Fibroblast of lung (primary cell): ENCODE data around the gene HPCAL1. TPM values are rescaled to one million over a fixed set of nuclear protein-coding genes. Genes with fewer than 3 reads are reported as not detected.

Experiments
- DNase-seq, 2 donors: peaks; one replicate each; pipeline versions ENCODE4 v3.0.0 to v3.0.0-alpha.2; 2010; ENCODE audit warnings: low read depth in 2 of 2
- H2AFZ ChIP-seq: 2 replicates; pipeline ENCODE4 v1.5.1; 2012; ENCODE audit warnings: low read length, control low read depth, inconsistent platforms
- H3K27ac ChIP-seq: 2 replicates; pipeline ENCODE4 v1.5.1; 2011; ENCODE audit warnings: low read length, control low read depth; ENCODE audit not compliant: insufficient read depth
- H3K27me3 ChIP-seq: 2 replicates; pipeline ENCODE4 v1.5.1; 2011; ENCODE audit warnings: mild to moderate bottlenecking, low read length; ENCODE audit not compliant: control insufficient read depth, insufficient read depth
- H3K36me3 ChIP-seq: 2 replicates; pipeline ENCODE4 v1.5.1; 2011; ENCODE audit warnings: low read length; ENCODE audit not compliant: control insufficient read depth, insufficient read depth
- H3K4me1 ChIP-seq: 2 replicates; pipeline ENCODE4 v1.5.1; 2011; ENCODE audit warnings: low read length; ENCODE audit not compliant: control insufficient read depth, insufficient read depth; ENCODE audit errors: extremely low read depth
- H3K4me2 ChIP-seq: 2 replicates; pipeline ENCODE4 v1.5.1; 2011; ENCODE audit warnings: low read length, control low read depth; ENCODE audit not compliant: insufficient read depth; ENCODE audit errors: extremely low read depth
- H3K4me3 ChIP-seq, 4 experiments: fragments of 200-600 bp in 1 of 4; sonication (generic) in 1 of 4; replicated peaks in 1 of 4; 2 replicates each; pipeline ENCODE4 v1.5.1; 2011 to 2016; ENCODE audit warnings: low read length in 4 of 4, low read depth in 3 of 4, mild to moderate bottlenecking in 3 of 4, control low read depth in 2 of 4, inconsistent platforms in 1 of 4, mixed read lengths in 1 of 4; ENCODE audit not compliant: insufficient read depth in 1 of 4; ENCODE audit errors: control extremely low read depth in 1 of 4
- H3K79me2 ChIP-seq: 2 replicates; pipeline ENCODE4 v1.5.1; 2012; ENCODE audit warnings: mild to moderate bottlenecking, low read length, inconsistent platforms; ENCODE audit not compliant: control insufficient read depth, insufficient read depth
- H3K9ac ChIP-seq: 2 replicates; pipeline ENCODE4 v1.5.1; 2011; ENCODE audit warnings: mild to moderate bottlenecking, low read length, control low read depth; ENCODE audit not compliant: insufficient read depth
- H3K9me3 ChIP-seq: 2 replicates; pipeline ENCODE4 v1.5.1; 2012; ENCODE audit warnings: low read depth, low read length; ENCODE audit not compliant: control insufficient read depth, insufficient read depth
- H4K20me1 ChIP-seq: 2 replicates; pipeline ENCODE4 v1.5.1; 2011; ENCODE audit warnings: low read length; ENCODE audit not compliant: control insufficient read depth, insufficient read depth; ENCODE audit errors: extremely low read depth
- CTCF ChIP-seq, 2 donors: IDR thresholded peaks in 1 of 2; conservative IDR thresholded peaks in 1 of 2; 1 replicate in 1 of 2; 2 replicates in 1 of 2; pipeline ENCODE4 v1.5.1; 2011 to 2012; ENCODE audit warnings: low read length in 2 of 2, control low read depth in 1 of 2, inconsistent platforms in 1 of 2, low read depth in 1 of 2, mild to moderate bottlenecking in 1 of 2
- EZH2 ChIP-seq: IDR thresholded peaks from 2 replicates; pipeline ENCODE4 v1.5.1; 2012; ENCODE audit warnings: low read length, control low read depth, mild to moderate bottlenecking; ENCODE audit errors: missing control alignments
- polyA plus RNA-seq, 2 donors: library from polyadenylated mRNA; depleted of rRNA in 1 of 2; stranded (reverse) in 1 of 2; unstranded in 1 of 2; fragments of >200 nt; gene quantifications; 2 replicates each; pipeline ENCODE4 v1.2.1, GENCODE V29; 2011 to 2012; ENCODE audit warnings: missing spikeins in 1 of 2
- total RNA-seq: library from RNA; depleted of rRNA; stranded (reverse); fragments of >200 nt; gene quantifications from 2 replicates; pipeline ENCODE4 v1.2.1, GENCODE V29; 2014

The HPCAL1 gene
- total and polyA plus RNA-seq, 2 donors (not counting 1 experiment from before 2014, with no cell fraction given): 11.4 to 34.5 TPM

DNA sequence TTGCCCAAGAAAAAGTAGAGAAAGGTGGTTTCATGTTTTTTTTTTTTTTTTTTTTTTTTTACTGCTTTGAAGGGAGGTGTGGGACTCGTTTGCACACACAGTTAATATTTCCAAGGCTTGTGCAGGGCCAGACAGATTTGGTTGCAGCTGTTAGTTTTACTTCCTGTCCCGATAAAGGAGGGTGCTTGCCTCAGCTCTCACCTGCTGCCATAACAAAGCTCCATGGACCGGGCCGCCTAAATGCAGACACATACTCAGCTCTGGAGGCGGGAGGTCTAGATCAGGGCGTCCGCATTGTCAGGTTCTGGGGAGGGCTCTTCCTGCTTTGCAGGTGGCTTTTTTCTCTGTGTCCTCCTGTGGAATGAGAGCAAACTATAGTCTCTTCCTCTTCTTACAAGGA is 75.5 kb downstream of the HPCAL1 start:
- DNase-seq: no peak
- Histone ChIP-seq H3K4me2 (no peak overlapping the region), H2AFZ (no peak overlapping the region), H3K27ac (no peak overlapping the region), H4K20me1 (no peaks in the 10 kb centered on the region), H3K4me3 (no peak overlapping the region), H3K4me1 (no peaks in the 10 kb centered on the region), H3K9me3 (no peaks in the 10 kb centered on the region), H3K79me2 (no peaks in the 10 kb centered on the region), H3K9ac (no peak overlapping the region), H3K36me3 (no peaks in the 10 kb centered on the region), H3K27me3 (no peaks in the 10 kb centered on the region)
- TF ChIP-seq CTCF (conservative IDR thresholded peaks at IDR 0.05 in 1 of 2, IDR thresholded peaks at IDR 0.05 in 1 of 2; ENCODE audit: low read depth in 1 of 2, low read length in 2 of 2) (no peak), EZH2 (no peak)

DNA sequence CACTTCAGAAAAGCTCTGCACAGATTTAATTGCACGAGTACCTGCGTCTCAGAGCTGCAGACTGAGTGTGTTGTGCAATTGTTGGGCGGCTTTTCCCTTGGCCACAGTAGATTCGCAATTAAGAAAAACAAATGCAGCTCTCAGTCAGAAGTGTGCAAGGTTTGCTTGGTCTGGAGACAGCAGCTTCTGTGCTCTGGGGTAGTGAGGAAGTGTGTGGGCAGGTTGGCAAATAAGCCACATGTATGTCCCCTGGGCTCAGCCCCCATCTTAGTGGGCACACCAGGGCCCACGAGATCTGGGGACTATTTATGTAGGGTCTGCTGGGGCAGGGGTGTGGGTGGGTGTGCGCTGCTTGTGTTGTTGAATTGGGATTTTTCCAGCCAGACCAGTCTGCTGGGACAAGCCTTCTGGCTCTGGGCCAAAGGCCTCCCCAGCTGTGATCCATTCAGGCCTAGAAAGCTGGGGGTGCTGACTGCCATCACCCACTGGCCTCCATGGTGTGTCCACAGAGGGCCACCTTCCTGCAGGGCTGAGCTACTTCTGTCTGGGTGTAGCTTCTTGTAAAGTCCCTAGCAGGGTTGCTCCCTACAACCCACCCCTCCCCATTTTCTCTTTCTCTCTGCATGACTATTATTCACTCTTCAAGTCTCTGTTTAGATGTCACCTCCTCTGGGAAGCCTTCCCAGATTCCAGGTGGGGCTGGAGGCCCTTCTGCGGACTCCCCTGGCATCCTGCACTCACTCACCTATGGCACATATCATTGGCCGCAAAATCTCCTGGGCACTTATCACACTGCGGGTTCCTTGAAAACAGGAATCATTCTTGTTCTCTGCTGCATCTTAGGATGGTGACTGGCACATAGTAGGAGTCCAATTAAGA is 77.6 kb downstream of the HPCAL1 start:
- no peaks in the 10 kb centered on the region for H4K20me1 ChIP-seq
- no peaks in the 10 kb centered on the region for H3K27me3 ChIP-seq
- DNase-seq: peak in 1 of 2 donors; percentile 59
- H3K9ac ChIP-seq: no peak overlapping the region
- no peaks in the 10 kb centered on the region for H3K79me2 ChIP-seq
- H3K4me3 ChIP-seq: no peak overlapping the region
- H3K4me1 ChIP-seq: no peaks in the 10 kb centered on the region
- H3K27ac ChIP-seq: no peak overlapping the region
- TF ChIP-seq EZH2 (no peak), CTCF (conservative IDR thresholded peaks at IDR 0.05 in 1 of 2, IDR thresholded peaks at IDR 0.05 in 1 of 2; ENCODE audit: low read depth in 1 of 2, low read length in 2 of 2) (no peak)
- H3K9me3 ChIP-seq: no peaks in the 10 kb centered on the region
- no peaks in the 10 kb centered on the region for H3K36me3 ChIP-seq
- H3K4me2 ChIP-seq: no peak overlapping the region
- H2AFZ ChIP-seq: no peak overlapping the region

GRCh38 chr2:10381997-10382353 is 79.3 kb downstream of the HPCAL1 start:
- no peaks in the 10 kb centered on the region for H3K79me2 ChIP-seq

More at GRCh38 chr2:10381997-10382353, 79.3 kb downstream of the HPCAL1 start:
- Histone ChIP-seq H4K20me1 (no peaks in the 10 kb centered on the region), H3K27ac (no peak overlapping the region), H3K4me3 (no peak overlapping the region), H3K9ac (no peak overlapping the region), H2AFZ (no peak overlapping the region), H3K36me3 (no peaks in the 10 kb centered on the region), H3K4me2 (no peak overlapping the region), H3K9me3 (no peaks in the 10 kb centered on the region), H3K4me1 (peaks cover 5% of the 10 kb centered on the region), H3K27me3 (no peaks in the 10 kb centered on the region)
- TF ChIP-seq CTCF (conservative IDR thresholded peaks at IDR 0.05 in 1 of 2, IDR thresholded peaks at IDR 0.05 in 1 of 2; ENCODE audit: low read depth in 1 of 2, low read length in 2 of 2) (no peak), EZH2 (no peak)
- DNase-seq: no peak
